ENCODE measurements around the gene TNFRSF12A. TPM values are rescaled to one million over a fixed set of nuclear protein-coding genes. Genes with fewer than 3 reads are reported as not detected.

Gene TNFRSF12A
- total RNA-seq, 1 experiment from 2014 or later: 156 TPM

- ChIA-PET CTCF (no interaction called here), POLR2A (no interaction called here)
- in situ Hi-C loops (cut with HindIII; ENCODE audit: low pct_unique_long_range_greater_than_20kb, low sequenced_read_pairs): no loop called here
Measured at GRCh38 chr16:2987286-2987685, 32.9 kb upstream of the TNFRSF12A start.

GRCh38 chr16:2987833-2988232 lies 32.3 kb upstream of the TNFRSF12A start:
- no peak for DNase-seq (ENCODE audit: low read depth, low spot score)
- no peak for TF ChIP-seq TCF7L2 (IDR thresholded peaks at IDR 0.05; ENCODE audit: low read depth, low read length)
- no peak for TF ChIP-seq CTCF (IDR thresholded peaks at IDR 0.05)
- TF ChIP-seq SIN3A (IDR thresholded peaks at IDR 0.05; ENCODE audit: borderline replicate concordance, insufficient read depth, low read depth, low read length): no peak
- TF ChIP-seq REST (IDR thresholded peaks at IDR 0.05; ENCODE audit: insufficient read depth in 1 of 2, low read depth in 2 of 2, low read length in 1 of 2): no peak
- TF ChIP-seq POLR2AphosphoS5 (IDR thresholded peaks at IDR 0.05; ENCODE audit: low read depth, low read length): no peak
- H3K36me3 ChIP-seq (ENCODE audit: control insufficient read depth, insufficient read depth, low read length): no peaks in the 10 kb centered on the region
- no peak overlapping the region for H3K27ac ChIP-seq (ENCODE audit: low read length)
- ChIA-PET POLR2A (no interaction called here), CTCF (interaction anchor here (0.6 kb wide), 1 partner anchor 71 kb away, joined by 3 read pairs; no protein-coding TSS in a partner anchor)
- H3K4me1 ChIP-seq (ENCODE audit: control insufficient read depth, insufficient read depth, low read length): peaks cover 3% of the 10 kb centered on the region
- H3K9me3 ChIP-seq (ENCODE audit: control insufficient read depth, insufficient read depth, low read depth, low read length): no peaks in the 10 kb centered on the region
- no peak overlapping the region for H3K4me3 ChIP-seq (ENCODE audit: low read depth in 2 of 2, low read length in 2 of 2)
- H3K27me3 ChIP-seq (ENCODE audit: control insufficient read depth, insufficient read depth, low read length): no peaks in the 10 kb centered on the region
- BruUV-seq (replicated peaks): no TSS peak
- intact Hi-C loops (cut with micrococcal nuclease; ENCODE audit: unreplicated experiment): no loop called here
- ATAC-seq: no peak
- in situ Hi-C loops (cut with HindIII; ENCODE audit: low pct_unique_long_range_greater_than_20kb, low sequenced_read_pairs): no loop called here

More at GRCh38 chr16:2987286-2987685, 32.9 kb upstream of the TNFRSF12A start:
- Histone ChIP-seq H3K4me3 (ENCODE audit: low read depth in 2 of 2, low read length in 2 of 2) (no peak overlapping the region), H3K27me3 (ENCODE audit: control insufficient read depth, insufficient read depth, low read length) (no peaks in the 10 kb centered on the region), H3K9me3 (ENCODE audit: control insufficient read depth, insufficient read depth, low read depth, low read length) (no peaks in the 10 kb centered on the region), H3K36me3 (ENCODE audit: control insufficient read depth, insufficient read depth, low read length) (no peaks in the 10 kb centered on the region), H3K4me1 (ENCODE audit: control insufficient read depth, insufficient read depth, low read length) (peaks cover 3% of the 10 kb centered on the region), H3K27ac (ENCODE audit: low read length) (no peak overlapping the region)
- no peak for TF ChIP-seq POLR2AphosphoS5 (IDR thresholded peaks at IDR 0.05; ENCODE audit: low read depth, low read length)
- no peak for DNase-seq (ENCODE audit: low read depth, low spot score)
- intact Hi-C loops (cut with micrococcal nuclease; ENCODE audit: unreplicated experiment): no loop called here
- no peak for ATAC-seq
- no TSS peak for BruUV-seq (replicated peaks)

- no peak overlapping the region for H3K27ac ChIP-seq (ENCODE audit: low read length)
- no peaks in the 10 kb centered on the region for H3K27me3 ChIP-seq (ENCODE audit: control insufficient read depth, insufficient read depth, low read length)
- in situ Hi-C loops (cut with HindIII; ENCODE audit: low pct_unique_long_range_greater_than_20kb, low sequenced_read_pairs): no loop called here
- BruUV-seq (replicated peaks): no TSS peak
- intact Hi-C loops (cut with micrococcal nuclease; ENCODE audit: unreplicated experiment): no loop called here
- no peaks in the 10 kb centered on the region for H3K36me3 ChIP-seq (ENCODE audit: control insufficient read depth, insufficient read depth, low read length)
- CTCF ChIA-PET: interaction anchor here (0.6 kb wide), 1 partner anchor 70 kb away, joined by 3 read pairs; no protein-coding TSS in a partner anchor
- H3K9me3 ChIP-seq (ENCODE audit: control insufficient read depth, insufficient read depth, low read depth, low read length): no peaks in the 10 kb centered on the region
- DNase-seq (ENCODE audit: low read depth, low spot score) (no peak), ATAC-seq (no peak)
- TF ChIP-seq TCF7L2 (IDR thresholded peaks at IDR 0.05; ENCODE audit: low read depth, low read length): no peak
- TF ChIP-seq SIN3A (IDR thresholded peaks at IDR 0.05; ENCODE audit: borderline replicate concordance, insufficient read depth, low read depth, low read length): no peak
- no peak for TF ChIP-seq REST (IDR thresholded peaks at IDR 0.05; ENCODE audit: insufficient read depth in 1 of 2, low read depth in 2 of 2, low read length in 1 of 2)
- no peak for TF ChIP-seq POLR2AphosphoS5 (IDR thresholded peaks at IDR 0.05; ENCODE audit: low read depth, low read length)
- TF ChIP-seq CTCF (IDR thresholded peaks at IDR 0.05): no peak
- peaks cover 3% of the 10 kb centered on the region for H3K4me1 ChIP-seq (ENCODE audit: control insufficient read depth, insufficient read depth, low read length)
- POLR2A ChIA-PET: no interaction called here
- H3K4me3 ChIP-seq (ENCODE audit: low read depth in 2 of 2, low read length in 2 of 2): no peak overlapping the region
Measured at GRCh38 chr16:2988590-2989099, 31.5 kb upstream of the TNFRSF12A start.
